Body of pancreas (tissue), 4 donors: ENCODE data around the gene SNCG. TPM values are rescaled to one million over a fixed set of nuclear protein-coding genes. Genes with fewer than 3 reads are reported as not detected.
"Not testable (repeated sequence)": the region's sequence is repeated elsewhere in the genome, so short reads cannot be mapped to it uniquely, and the experiment has no call there.

ENCODE experiments used
- ATAC-seq: fragments of 150-250 bp; one replicate; pipeline ENCODE4 v1.9.1; 2016
- DNase-seq, 4 donors: peaks; one replicate each; pipeline ENCODE4 v3.0.0-alpha.2; 2019
- H3K27ac ChIP-seq, 4 donors: fragments of 200-600 bp; sonication (generic); 1 replicate in 3 of 4; 2 replicates in 1 of 4; pipeline versions ENCODE4 v1.5.1 to v1.6.1; 2016 to 2019; ENCODE audit warnings: mild to moderate bottlenecking in 1 of 4, mixed read lengths in 1 of 4, moderate library complexity in 1 of 4
- H3K27me3 ChIP-seq, 2 donors: fragments of 200-600 bp; sonication (generic); one replicate each; pipeline ENCODE4 v1.6.0; 2016; ENCODE audit warnings: mild to moderate bottlenecking in 1 of 2
- H3K36me3 ChIP-seq, 2 donors: fragments of 200-600 bp; sonication (generic); replicated peaks in 1 of 2; 2 replicates each; pipeline ENCODE4 v1.5.1; 2016; ENCODE audit warnings: low read depth in 2 of 2; ENCODE audit not compliant: insufficient read depth in 1 of 2
- H3K4me1 ChIP-seq: fragments of 200-600 bp; sonication (generic); one replicate; pipeline ENCODE4 v1.6.0; 2016
- H3K4me3 ChIP-seq, 2 donors: fragments of 200-600 bp; sonication (generic); 1 replicate in 1 of 2; 2 replicates in 1 of 2; pipeline ENCODE4 v1.5.1; 2016 to 2019
- H3K9me3 ChIP-seq, 3 donors: fragments of 200-600 bp; sonication (generic); 1 replicate in 2 of 3; 2 replicates in 1 of 3; pipeline ENCODE4 v1.5.1; 2016
- POLR2A ChIP-seq, 3 donors: fragments of 450-650 bp; IDR thresholded peaks; one replicate each; pipeline ENCODE4 v1.6.1; 2016; ENCODE audit warnings: antibody characterized with exemption in 3 of 3, mild to moderate bottlenecking in 2 of 3
- WGBS, 2 donors: methylation state at CpG; one replicate each; pipeline ENCODE4 v1.1.5; 2017; 5-methylcytosine and 5-hydroxymethylcytosine counted together
- intact Hi-C: fragments of 100-400 bp; cut with DNase I; formaldehyde crosslinking; loops from one replicate; pipeline ENCODE4 v1.15.1; 2023
- total RNA-seq, 2 donors: library from RNA; depleted of rRNA; stranded (reverse); fragments of >200 nt; gene quantifications; one replicate each; pipeline ENCODE4 v1.1.0, GENCODE V29; 2016
- TF ChIP-seq, protein P1 (sequence below), 7 experiments: fragments of 450-650 bp in 4 of 7; fragments of 200-600 bp in 3 of 7; sonication (generic) in 3 of 7; IDR thresholded peaks; one replicate each; pipeline ENCODE4 v1.5.1; 2016 to 2019; ENCODE audit warnings: antibody characterized with exemption in 7 of 7

SNCG gene
- total RNA-seq, 2 donors from 2014 or later, result 2.6 to 3.0 TPM

DNA sequence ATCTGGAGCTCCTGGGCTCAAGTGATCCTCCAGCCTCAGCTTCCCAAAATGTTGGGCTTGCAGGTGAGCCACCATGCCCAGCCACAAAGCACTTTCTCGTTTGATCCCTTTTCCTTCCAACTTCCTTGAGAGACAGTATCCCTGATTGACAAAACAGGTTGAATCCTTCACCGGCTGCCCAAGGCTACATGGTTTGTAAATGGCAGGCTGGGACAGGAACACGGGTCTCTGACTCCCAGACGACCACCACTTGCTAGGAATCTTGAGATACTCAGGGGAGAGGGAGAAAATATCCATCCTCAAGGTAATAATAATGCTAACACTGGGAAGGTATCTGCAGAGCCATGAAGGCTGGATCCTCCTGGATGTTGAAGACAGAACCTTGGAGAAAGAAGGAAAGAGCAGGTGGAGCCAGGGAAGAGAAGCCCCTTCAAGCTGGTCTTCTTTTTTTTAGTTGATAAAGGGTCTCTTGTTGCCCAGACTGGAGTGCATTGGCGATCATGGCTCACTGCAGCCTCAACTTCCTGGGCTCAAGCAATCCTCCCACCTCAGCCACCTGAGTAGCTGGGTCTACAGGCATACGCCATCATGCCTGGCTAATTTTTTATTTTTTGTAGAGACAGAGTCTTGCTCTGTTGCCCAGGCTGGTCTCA is 20.8 kb upstream of the SNCG start:
- intact Hi-C loops, result no loop called here
- WGBS, 2 donors, result 62 to 71% methylated on average over 4 to 6 of the region's 6 CpGs
- no peaks in the 10 kb centered on the region for H3K4me1 ChIP-seq
- H3K27me3 ChIP-seq, result no peaks in the 10 kb centered on the region
- H3K9me3 ChIP-seq, result no peaks in the 10 kb centered on the region
- no peak for ATAC-seq
- no peaks in the 10 kb centered on the region for H3K36me3 ChIP-seq
- no peak overlapping the region for H3K27ac ChIP-seq
- H3K4me3 ChIP-seq, result no peak overlapping the region
- DNase-seq, result no peak
- TF ChIP-seq POLR2A (IDR thresholded peaks at IDR 0.05), result no peak

DNA sequence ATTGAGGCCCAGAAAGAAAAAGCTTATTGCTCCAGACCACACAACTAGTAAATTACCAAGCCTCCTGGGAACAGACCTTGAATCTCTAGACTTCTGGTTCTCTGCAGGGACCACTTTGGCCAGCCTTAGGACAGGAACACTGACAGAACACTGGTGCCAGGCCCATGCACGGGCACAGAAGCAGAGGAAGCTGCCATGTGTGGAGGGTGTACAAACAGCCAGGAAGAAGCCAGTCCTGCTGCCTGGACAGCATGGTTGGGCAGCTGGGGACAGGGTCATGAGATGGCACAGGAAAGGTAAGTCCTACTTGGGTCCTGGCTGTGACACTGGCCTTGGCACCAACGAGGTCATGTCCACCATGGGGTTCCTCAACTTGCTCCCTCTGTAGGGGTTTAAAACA is 20.1 kb upstream of the SNCG start:
- Histone ChIP-seq H3K27me3 (no peaks in the 10 kb centered on the region), H3K4me1 (no peaks in the 10 kb centered on the region), H3K27ac (no peak overlapping the region), H3K9me3 (no peaks in the 10 kb centered on the region), H3K4me3 (no peak overlapping the region), H3K36me3 (no peaks in the 10 kb centered on the region)
- no peak for ATAC-seq
- DNase-seq, result no peak
- intact Hi-C loops, result no loop called here
- no peak for TF ChIP-seq POLR2A (IDR thresholded peaks at IDR 0.05)
- TF ChIP-seq, protein P1, sequence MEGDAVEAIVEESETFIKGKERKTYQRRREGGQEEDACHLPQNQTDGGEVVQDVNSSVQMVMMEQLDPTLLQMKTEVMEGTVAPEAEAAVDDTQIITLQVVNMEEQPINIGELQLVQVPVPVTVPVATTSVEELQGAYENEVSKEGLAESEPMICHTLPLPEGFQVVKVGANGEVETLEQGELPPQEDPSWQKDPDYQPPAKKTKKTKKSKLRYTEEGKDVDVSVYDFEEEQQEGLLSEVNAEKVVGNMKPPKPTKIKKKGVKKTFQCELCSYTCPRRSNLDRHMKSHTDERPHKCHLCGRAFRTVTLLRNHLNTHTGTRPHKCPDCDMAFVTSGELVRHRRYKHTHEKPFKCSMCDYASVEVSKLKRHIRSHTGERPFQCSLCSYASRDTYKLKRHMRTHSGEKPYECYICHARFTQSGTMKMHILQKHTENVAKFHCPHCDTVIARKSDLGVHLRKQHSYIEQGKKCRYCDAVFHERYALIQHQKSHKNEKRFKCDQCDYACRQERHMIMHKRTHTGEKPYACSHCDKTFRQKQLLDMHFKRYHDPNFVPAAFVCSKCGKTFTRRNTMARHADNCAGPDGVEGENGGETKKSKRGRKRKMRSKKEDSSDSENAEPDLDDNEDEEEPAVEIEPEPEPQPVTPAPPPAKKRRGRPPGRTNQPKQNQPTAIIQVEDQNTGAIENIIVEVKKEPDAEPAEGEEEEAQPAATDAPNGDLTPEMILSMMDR (IDR thresholded peaks at IDR 0.05), result no peak
- WGBS, 2 donors, result 80 to 83% methylated on average over 2 of the region's 2 CpGs

DNA sequence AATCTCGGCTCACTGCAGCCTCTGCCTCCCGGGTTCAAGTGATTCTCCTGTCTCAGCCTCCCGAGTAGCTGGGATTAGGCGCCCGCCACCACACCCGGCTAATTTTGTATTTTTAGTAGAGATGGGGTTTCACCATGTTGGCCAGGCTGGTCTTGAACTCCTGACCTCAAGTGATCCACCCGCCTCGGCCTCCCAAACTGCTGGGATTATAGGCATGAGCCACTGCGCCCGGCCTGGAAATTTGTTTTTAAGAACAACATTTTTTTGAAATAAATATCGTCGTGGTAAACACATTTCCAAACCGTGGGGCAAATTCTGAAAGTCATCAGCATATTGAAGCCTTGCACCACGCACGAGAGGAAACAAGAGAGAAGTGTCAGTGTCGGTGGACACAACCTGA is 18.3 kb upstream of the SNCG start:
- H3K9me3 ChIP-seq, H3K36me3 ChIP-seq, H3K27me3 ChIP-seq, DNase-seq, intact Hi-C loops, H3K27ac ChIP-seq, H3K4me1 ChIP-seq, ATAC-seq, H3K4me3 ChIP-seq: not testable (repeated sequence)
- 83 to 87% methylated on average over 16 of the region's 16 CpGs for WGBS, 2 donors

DNA sequence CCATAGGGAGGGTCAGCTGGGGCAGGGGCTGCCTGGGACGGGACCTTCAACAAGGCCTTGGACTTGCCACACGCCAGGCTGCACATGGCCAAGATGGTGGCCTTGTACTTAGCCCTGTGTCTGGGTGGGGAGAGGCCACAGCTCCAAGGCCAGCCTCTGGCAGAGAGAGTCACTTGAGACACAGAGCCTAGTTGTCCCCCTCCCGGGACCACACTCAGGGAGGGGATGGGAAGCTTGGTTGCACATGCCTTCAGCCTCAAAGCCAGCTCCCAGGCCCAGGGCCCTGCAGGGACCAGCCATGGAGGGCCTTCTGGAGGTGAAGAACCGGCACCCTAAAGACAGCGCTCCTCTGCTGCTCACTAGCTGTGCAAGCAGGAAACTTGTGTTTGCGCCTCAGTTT is 17.7 kb upstream of the SNCG start:
- Histone ChIP-seq H3K4me3 (no peak overlapping the region), H3K36me3 (no peaks in the 10 kb centered on the region), H3K4me1 (peaks cover 6% of the 10 kb centered on the region), H3K27me3 (no peaks in the 10 kb centered on the region), H3K27ac (no peak overlapping the region), H3K9me3 (no peaks in the 10 kb centered on the region)
- WGBS, 2 donors, result 65 to 100% methylated on average over 3 to 6 of the region's 6 CpGs
- DNase-seq (no peak), ATAC-seq (no peak)
- no peak for TF ChIP-seq POLR2A (IDR thresholded peaks at IDR 0.05)
- TF ChIP-seq, protein P1 (IDR thresholded peaks at IDR 0.05), result no peak
- intact Hi-C loops, result no loop called here

DNA sequence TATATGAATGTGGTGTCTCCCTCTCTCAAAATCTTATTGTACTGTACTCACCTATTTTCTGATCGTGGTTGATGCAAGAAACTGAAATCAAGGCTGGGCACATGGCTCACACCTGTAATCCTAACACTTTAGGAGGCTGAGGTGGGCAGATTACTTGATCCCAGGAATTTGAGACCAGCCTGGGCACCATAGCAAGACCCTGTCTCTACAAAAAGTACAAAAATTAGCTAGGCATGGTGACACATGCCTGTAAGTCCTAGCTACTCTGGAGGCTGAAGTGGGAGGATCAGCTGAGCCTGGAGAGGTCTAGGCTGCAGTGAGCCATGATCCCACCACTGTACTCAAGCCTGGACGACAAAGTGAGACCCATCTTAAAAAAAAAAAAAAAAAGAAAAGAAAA is 17.0 kb upstream of the SNCG start:
- DNase-seq (no peak), ATAC-seq (no peak)
- H3K27ac ChIP-seq, result no peak overlapping the region
- intact Hi-C loops, result no loop called here
- peaks cover 12% of the 10 kb centered on the region for H3K4me1 ChIP-seq
- 86 to 93% methylated on average over 2 of the region's 2 CpGs for WGBS, 2 donors
- H3K4me3 ChIP-seq, result no peak overlapping the region
- H3K27me3 ChIP-seq, result no peaks in the 10 kb centered on the region
- H3K36me3 ChIP-seq, result no peaks in the 10 kb centered on the region
- TF ChIP-seq POLR2A (IDR thresholded peaks at IDR 0.05), result no peak
- TF ChIP-seq, protein P1 (IDR thresholded peaks at IDR 0.05), result no peak
- H3K9me3 ChIP-seq, result no peaks in the 10 kb centered on the region

DNA sequence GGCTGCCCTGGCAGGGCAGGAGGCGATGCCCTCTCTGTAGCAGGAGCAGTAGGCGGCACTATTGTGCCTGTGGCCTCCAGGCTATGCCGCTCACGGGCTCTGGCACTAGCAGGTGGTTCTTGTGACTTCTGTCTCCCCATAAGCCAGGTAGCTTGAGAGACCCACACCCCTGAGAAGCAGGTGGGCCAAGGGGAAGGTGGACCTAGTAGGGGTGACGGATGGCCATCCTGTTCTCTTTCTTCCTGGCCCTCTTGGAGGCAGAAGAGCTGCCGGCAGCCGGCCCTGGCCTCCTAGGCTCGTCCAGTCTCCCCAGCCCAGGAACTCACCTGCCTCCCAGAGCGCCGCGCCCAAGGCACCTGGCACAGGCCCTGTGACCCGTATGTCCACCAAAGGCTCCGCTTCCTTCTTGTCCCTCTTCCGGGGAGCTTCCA is 16.4 kb upstream of the SNCG start:
- ATAC-seq (no peak), DNase-seq (no peak)
- no peak overlapping the region for H3K4me3 ChIP-seq
- TF ChIP-seq, protein P1 (IDR thresholded peaks at IDR 0.05), result no peak
- TF ChIP-seq POLR2A (IDR thresholded peaks at IDR 0.05), result no peak
- no peaks in the 10 kb centered on the region for H3K36me3 ChIP-seq
- peaks cover 12% of the 10 kb centered on the region for H3K4me1 ChIP-seq
- WGBS, 2 donors, result 87 to 96% methylated on average over 9 to 13 of the region's 14 CpGs
- no peaks in the 10 kb centered on the region for H3K27me3 ChIP-seq
- no peak overlapping the region for H3K27ac ChIP-seq
- H3K9me3 ChIP-seq, result no peaks in the 10 kb centered on the region
- intact Hi-C loops, result no loop called here
